Endothelial cell of umbilical vein (primary cell): ENCODE results near the gene FCGR3B. TPM values are rescaled to one million over a fixed set of nuclear protein-coding genes. Genes with fewer than 3 reads are reported as not detected.
"Not testable (repeated sequence)": the region's sequence is repeated elsewhere in the genome, so short reads cannot be mapped to it uniquely, and the experiment has no call there.

Experiments used
- BruUV-seq: library from RNA; stranded (reverse); fragments of 400-500 nt; replicated peaks from 2 replicates; lab custom pipeline; 2021; lab: Mats Ljungman, UMichigan
- CTCF ChIA-PET: fragments of 300-600, 350-600 bp; sonication (Branson Sonifier 250); formaldehyde crosslinking; loops from one replicate; lab custom pipeline; 2021; ENCODE audit warnings: antibody characterized with exemption, inconsistent platforms; lab: Charles Lee
- POLR2A ChIA-PET: fragments of 300-600, 350-600 bp; sonication (Branson Sonifier 250); formaldehyde crosslinking; loops from one replicate; lab custom pipeline; 2021; ENCODE audit warnings: antibody characterized with exemption, inconsistent platforms; lab: Charles Lee
- DNase-seq: peaks from one replicate; pipeline ENCODE4 v3.0.0-alpha.2; 2011; ENCODE audit warnings: low read depth, low spot score
- FAIRE-seq: peaks from 2 replicates; lab custom pipeline; 2011; peaks lifted over from hg19 to GRCh38; lab: Jason Lieb, UNC
- H2AFZ ChIP-seq: 2 replicates; pipeline ENCODE4 v1.6.0; 2012; ENCODE audit warnings: low read depth, low read length, control low read depth, inconsistent platforms
- H3K27ac ChIP-seq: 2 replicates; pipeline ENCODE4 v1.5.1; 2011; ENCODE audit warnings: low read depth, mild to moderate bottlenecking, control low read depth, low read length, moderate library complexity; ENCODE audit not compliant: insufficient read depth
- H3K27me3 ChIP-seq, 2 experiments: 2 replicates each; pipeline versions ENCODE4 v1.6.0 to v1.6.1; 2011; ENCODE audit warnings: low read length in 2 of 2, mixed read lengths in 1 of 2; ENCODE audit not compliant: control insufficient read depth in 2 of 2, insufficient read depth in 2 of 2
- H3K36me3 ChIP-seq, 2 experiments: 2 replicates in 1 of 2; 3 replicates in 1 of 2; pipeline ENCODE4 v1.5.1; 2011; ENCODE audit warnings: low read length in 2 of 2, mild to moderate bottlenecking in 1 of 2, moderate library complexity in 1 of 2; ENCODE audit not compliant: control insufficient read depth in 2 of 2, insufficient read depth in 2 of 2; ENCODE audit errors: extremely low read depth in 1 of 2
- H3K4me1 ChIP-seq: 3 replicates; pipeline ENCODE4 v1.5.1; 2011; ENCODE audit warnings: mild to moderate bottlenecking, low read length; ENCODE audit not compliant: control insufficient read depth, insufficient read depth; ENCODE audit errors: extremely low read depth
- H3K4me2 ChIP-seq: 2 replicates; pipeline ENCODE4 v1.6.1; 2011; ENCODE audit warnings: low read length, control low read depth, mixed read lengths; ENCODE audit not compliant: insufficient read depth
- H3K4me3 ChIP-seq, 3 experiments: fragments of 200-600 bp in 1 of 3; sonication (generic), shearing (Covaris generic) in 1 of 3; replicated peaks in 1 of 3; 2 replicates each; pipeline ENCODE4 v1.5.1; 2011 to 2016; ENCODE audit warnings: control low read depth in 3 of 3, low read length in 3 of 3, mild to moderate bottlenecking in 2 of 3, inconsistent platforms in 1 of 3, low read depth in 1 of 3, moderate library complexity in 1 of 3; ENCODE audit not compliant: insufficient read depth in 1 of 3
- H3K79me2 ChIP-seq: 2 replicates; pipeline ENCODE4 v1.6.0; 2012; ENCODE audit warnings: low read length, inconsistent platforms; ENCODE audit not compliant: control insufficient read depth, insufficient read depth
- H3K9ac ChIP-seq: replicated peaks from 2 replicates; pipeline ENCODE3; 2011; ENCODE audit warnings: low read length, control low read depth; ENCODE audit not compliant: insufficient read depth; ENCODE audit errors: extremely low read depth
- H3K9me1 ChIP-seq: replicated peaks from 3 replicates; pipeline ENCODE4 v1.6.0; 2011; ENCODE audit warnings: mild to moderate bottlenecking, low read length; ENCODE audit not compliant: control insufficient read depth, insufficient read depth; ENCODE audit errors: extremely low read depth
- H3K9me3 ChIP-seq: replicated peaks from 2 replicates; pipeline ENCODE4 v1.5.1; 2012; ENCODE audit warnings: low read length, inconsistent platforms; ENCODE audit not compliant: control insufficient read depth, insufficient read depth
- H4K20me1 ChIP-seq: replicated peaks from 2 replicates; pipeline ENCODE3; 2011; ENCODE audit warnings: mild to moderate bottlenecking, low read length; ENCODE audit not compliant: control insufficient read depth, insufficient read depth; ENCODE audit errors: extremely low read depth
- JUN ChIP-seq: IDR thresholded peaks from 2 replicates; pipeline ENCODE4 v1.6.1; 2011; ENCODE audit warnings: borderline replicate concordance, low read depth; ENCODE audit not compliant: insufficient read length, insufficient read depth
- POLR2AphosphoS5 ChIP-seq: IDR thresholded peaks from 2 replicates; pipeline ENCODE4 v1.6.1; 2012; ENCODE audit warnings: low read depth, mild to moderate bottlenecking, control low read depth, low read length, moderate library complexity; ENCODE audit not compliant: insufficient read depth
- dilution Hi-C: fragments of 300-500 bp; cut with MboI; formaldehyde crosslinking; loops from one replicate; pipeline ENCODE4 v1.15.0; 2019; ENCODE audit warnings: low sequenced_read_pairs; ENCODE audit not compliant: extremely low pct_ligation_motif_present
- intact Hi-C: fragments of 100-400 bp; cut with micrococcal nuclease; formaldehyde crosslinking; loops from one replicate; pipeline ENCODE4 v1.10.0; 2022
- polyA plus RNA-seq, 4 experiments: library from polyadenylated mRNA; depleted of rRNA in 3 of 4; stranded (reverse) in 3 of 4; unstranded in 1 of 4; fragments of >200 nt; gene quantifications; 2 replicates each; pipeline versions ENCODE4 v1.2.1 to v1.2.3, GENCODE V29; 2011 to 2012; ENCODE audit warnings: missing spikeins in 1 of 4
- total RNA-seq: library from RNA; stranded (reverse); gene quantifications from 2 replicates; pipeline ENCODE4 v1.2.3, GENCODE V29; 2021

Gene FCGR3B
- total and polyA plus RNA-seq, 2 donors (not counting 3 experiments of a cell fraction or from before 2014, with no cell fraction given) = not detected

DNA sequence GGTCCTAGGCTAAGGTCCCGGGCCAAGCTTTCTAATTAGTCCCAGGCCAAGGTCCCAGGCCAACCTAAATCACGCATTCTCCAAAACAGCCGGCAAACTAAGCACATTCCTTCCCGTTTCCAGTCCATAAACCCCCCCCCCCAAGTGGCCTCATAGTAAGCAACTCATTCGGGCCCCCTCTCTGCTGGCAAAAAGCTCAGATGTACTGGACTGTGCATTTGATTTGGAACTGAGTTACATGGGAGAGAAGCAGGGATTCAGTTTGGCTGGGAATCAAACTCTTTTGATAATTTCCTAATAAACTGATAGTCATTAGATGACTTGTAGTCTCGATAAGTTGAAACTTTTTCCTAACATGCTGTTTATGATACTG, 17.8 kb downstream of the FCGR3B start:
- H3K9ac ChIP-seq, H3K27me3 ChIP-seq, H3K9me1 ChIP-seq, H3K4me1 ChIP-seq, POLR2A ChIA-PET, H4K20me1 ChIP-seq, H3K4me2 ChIP-seq, BruUV-seq, H3K79me2 ChIP-seq, H3K36me3 ChIP-seq, H3K4me3 ChIP-seq, H3K9me3 ChIP-seq, dilution Hi-C loops: not testable (repeated sequence)
- Histone ChIP-seq H2AFZ (peak overlapping the region; percentile 23), H3K27ac (peak overlapping the region; percentile 57)
- peak; percentile 81 for FAIRE-seq
- CTCF ChIA-PET = interaction anchor here (1.3 to 1.6 kb wide), 2 partner anchors 126 to 127 kb away, joined by 3 to 4 read pairs; no protein-coding TSS in a partner anchor
- intact Hi-C loops = loop anchor here (2.0 kb wide), 1 partner anchor 82 kb away; no protein-coding TSS in a partner anchor
- peak; percentile 15 for DNase-seq

DNA sequence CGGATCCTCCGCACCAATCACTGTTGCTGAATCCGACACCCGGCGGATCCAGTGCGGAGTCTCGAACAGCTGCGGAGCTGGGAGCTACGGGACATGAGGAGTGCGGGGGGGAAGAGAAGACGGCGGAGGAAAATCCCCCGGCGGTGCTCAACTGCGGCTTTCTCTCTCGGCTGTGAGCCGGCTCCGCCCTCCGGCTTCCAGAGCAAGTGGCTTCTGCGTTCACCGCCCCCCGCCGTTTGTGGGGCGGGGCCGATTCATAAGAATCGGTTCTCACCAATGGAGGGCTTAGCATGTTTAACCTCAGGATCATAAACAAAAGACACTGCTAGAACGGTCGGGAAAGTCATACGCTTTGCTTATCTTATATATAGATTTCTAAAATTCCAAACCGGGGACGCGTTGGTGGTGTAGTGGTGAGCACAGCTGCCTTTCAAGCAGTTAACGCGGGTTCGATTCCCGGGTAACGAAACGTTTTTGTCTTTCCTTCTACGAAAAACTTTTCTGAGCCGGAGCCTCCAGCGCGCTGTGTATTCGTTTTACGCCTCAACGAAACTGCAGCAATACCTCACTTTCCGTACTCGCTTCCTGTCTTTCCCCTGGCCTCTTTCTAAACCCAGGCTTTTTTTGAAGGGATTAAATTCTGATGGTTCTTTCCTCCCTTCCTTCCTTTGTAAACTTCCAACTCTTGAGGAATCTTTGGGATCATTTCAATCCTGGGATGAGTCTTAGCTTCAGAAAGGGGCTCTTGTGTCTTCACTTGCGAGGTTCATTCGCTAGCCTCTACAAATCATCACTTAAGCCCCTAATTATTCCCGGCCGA, 18.4 kb downstream of the FCGR3B start:
- H3K79me2 ChIP-seq, H3K4me1 ChIP-seq, H3K9me1 ChIP-seq, H3K36me3 ChIP-seq, H3K9me3 ChIP-seq, H3K27me3 ChIP-seq, POLR2A ChIA-PET, H4K20me1 ChIP-seq, dilution Hi-C loops: not testable (repeated sequence)
- CTCF ChIA-PET = interaction anchor here (1.3 to 1.6 kb wide), 2 partner anchors 125 to 127 kb away, joined by 3 to 4 read pairs; no protein-coding TSS in a partner anchor
- Histone ChIP-seq H3K4me2 (peak overlapping the region; percentile 85), H3K9ac (peak overlapping the region; percentile 47), H3K27ac (peak overlapping the region; percentile 57), H3K4me3 (peak overlapping the region in 2 of 3 experiments; percentile 45 to 87), H2AFZ (peak overlapping the region; percentile 27)
- peak; percentile 43 for TF ChIP-seq POLR2AphosphoS5
- TF ChIP-seq JUN = peak; percentile 2
- DNase-seq (peak; percentile 98), FAIRE-seq (peak; percentile 96)
- BruUV-seq = TSS peak; percentile 94
- intact Hi-C loops = loop anchor here (1.0 to 2.0 kb wide), 3 partner anchors 9 to 88 kb away; partner anchors contain the start of gene HSPA6

DNA sequence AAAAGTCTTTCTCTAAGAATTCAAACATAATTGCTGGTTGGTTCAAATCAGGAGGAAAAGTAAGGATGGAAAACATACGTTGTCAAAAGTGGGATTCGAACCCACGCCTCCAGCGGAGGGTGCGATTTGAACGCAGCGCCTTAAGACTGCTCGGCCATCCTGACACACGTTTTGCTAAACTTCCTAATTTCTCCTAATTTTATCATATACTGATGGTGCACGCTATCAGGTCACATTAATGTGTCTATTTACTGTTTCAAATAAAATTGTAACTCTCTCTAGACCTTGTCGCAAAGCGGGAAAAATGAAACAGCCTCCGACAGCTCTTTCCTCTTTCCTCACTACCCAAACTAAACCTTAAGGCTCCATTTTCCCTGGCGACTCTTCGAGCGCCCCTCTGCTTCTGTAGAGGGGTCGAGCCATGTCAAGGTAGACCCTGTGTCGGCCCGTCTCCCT, 19.1 kb downstream of the FCGR3B start:
- Histone ChIP-seq H3K4me3 (peak overlapping the region; percentile 45 to 87 (median 48)), H2AFZ (peak overlapping the region; percentile 27), H3K4me2 (peak overlapping the region; percentile 88)
- POLR2A ChIA-PET, H3K4me1 ChIP-seq, H3K27me3 ChIP-seq, H3K79me2 ChIP-seq, BruUV-seq, H4K20me1 ChIP-seq, H3K27ac ChIP-seq, H3K9me1 ChIP-seq, dilution Hi-C loops, H3K9me3 ChIP-seq, H3K36me3 ChIP-seq, FAIRE-seq, H3K9ac ChIP-seq: not testable (repeated sequence)
- CTCF ChIA-PET = interaction anchor here (1.3 to 1.6 kb wide), 2 partner anchors 125 to 128 kb away, joined by 3 to 4 read pairs; no protein-coding TSS in a partner anchor
- DNase-seq = peak; percentile 67
- intact Hi-C loops = loop anchor here (1.0 to 2.0 kb wide), 3 partner anchors 9 to 88 kb away; partner anchors contain the start of gene HSPA6
